Superior temporal gyrus (tissue), 1 donor: ENCODE data around the gene LRRC43.
"Not testable (repeated sequence)": the region's sequence is repeated elsewhere in the genome, so short reads cannot be mapped to it uniquely, and the experiment has no call there.

ENCODE experiments used
- DNase-seq: peaks from one replicate; pipeline ENCODE4 v3.0.0-alpha.2; 2016; ENCODE audit errors: extremely low spot score

The LRRC43 gene

DNA sequence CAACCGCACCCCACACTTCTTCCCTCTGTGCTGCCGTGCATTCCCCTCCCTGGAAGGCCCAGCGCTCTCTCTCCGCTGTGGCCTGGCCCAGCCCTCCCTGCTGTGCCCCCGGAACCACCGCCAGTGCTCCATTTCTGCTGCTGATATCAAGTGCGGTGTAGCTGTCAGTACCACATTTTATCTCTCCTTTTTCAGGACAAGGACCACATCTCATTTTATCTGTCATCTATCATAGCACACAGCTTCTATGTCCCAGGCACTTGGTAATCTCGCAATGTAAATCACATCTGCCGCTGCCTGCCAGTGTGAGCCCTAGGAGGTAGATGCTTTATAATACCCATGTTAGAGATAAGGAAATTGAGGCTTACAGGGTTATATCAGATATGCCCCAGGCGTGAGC lies 27.2 kb upstream of the LRRC43 start:
- DNase-seq = no peak

DNA sequence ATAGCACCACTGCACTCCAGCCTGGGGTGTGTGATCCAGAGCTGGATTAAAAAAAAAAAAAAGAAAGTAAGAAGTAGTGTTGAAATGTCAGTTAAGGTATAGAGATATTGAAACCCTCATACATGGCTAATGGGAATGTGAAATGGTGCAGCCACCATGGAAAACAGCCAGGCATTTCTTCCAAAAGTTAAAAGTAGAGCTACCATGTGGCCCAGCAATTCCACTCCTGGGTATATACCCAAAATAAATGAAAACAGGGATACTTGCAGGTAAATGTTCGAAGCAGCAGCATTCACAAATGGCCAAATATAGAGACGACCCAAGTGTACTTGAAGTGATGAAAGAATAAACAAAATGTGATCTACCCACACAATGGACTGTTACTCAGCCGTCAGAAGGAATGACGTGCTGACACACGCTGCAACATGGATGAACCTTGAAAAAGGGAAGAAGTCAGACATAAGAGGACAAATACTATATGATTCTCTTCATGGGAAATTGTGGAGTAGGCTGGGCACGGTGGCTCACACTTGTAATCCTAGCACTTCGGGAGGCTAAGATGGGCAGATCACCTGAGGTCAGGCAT lies 24.1 kb upstream of the LRRC43 start:
- no peak for DNase-seq

GRCh38 chr12:122159882-122160281 lies 23.0 kb upstream of the LRRC43 start:
- no peak for DNase-seq

DNA sequence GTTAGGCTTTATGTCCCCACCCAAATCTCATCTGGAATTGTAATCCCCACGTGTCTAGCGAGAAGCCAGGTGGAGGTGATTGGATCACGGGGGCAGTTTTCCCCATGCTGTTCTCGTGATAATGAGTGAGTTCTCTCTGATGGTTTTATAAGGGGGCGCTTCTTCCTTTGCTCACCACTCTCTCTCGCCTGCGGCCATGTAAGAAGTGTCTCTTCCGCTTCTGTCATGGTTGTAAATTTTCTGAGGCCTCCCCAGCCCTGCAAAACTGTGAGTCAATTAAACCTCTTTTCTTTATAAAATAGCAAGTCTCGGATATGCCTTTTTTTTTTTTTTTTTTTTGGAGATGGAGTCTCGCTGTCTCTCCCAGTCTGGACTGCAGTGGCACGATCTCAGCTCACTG lies 22.2 kb upstream of the LRRC43 start:
- DNase-seq = no peak

DNA sequence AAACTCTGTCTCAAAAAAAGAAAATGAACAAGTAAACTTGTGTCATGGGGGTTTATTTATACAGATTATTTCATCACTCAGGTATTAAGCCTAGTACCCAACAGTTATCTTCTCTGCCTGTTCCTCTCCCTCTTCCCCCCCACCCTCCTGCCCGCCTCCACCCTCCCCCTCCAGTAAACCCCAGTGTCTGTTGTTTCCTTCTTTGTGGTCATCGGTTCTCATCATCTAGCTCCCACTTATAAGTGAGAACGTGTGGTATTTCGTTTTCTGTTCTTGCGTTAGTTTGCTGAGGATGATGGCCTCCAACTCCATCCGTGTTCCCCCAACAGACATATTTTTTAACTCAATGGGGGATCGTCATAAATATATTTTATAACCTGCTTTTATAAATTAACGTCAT lies 21.2 kb upstream of the LRRC43 start:
- no peak for DNase-seq

DNA sequence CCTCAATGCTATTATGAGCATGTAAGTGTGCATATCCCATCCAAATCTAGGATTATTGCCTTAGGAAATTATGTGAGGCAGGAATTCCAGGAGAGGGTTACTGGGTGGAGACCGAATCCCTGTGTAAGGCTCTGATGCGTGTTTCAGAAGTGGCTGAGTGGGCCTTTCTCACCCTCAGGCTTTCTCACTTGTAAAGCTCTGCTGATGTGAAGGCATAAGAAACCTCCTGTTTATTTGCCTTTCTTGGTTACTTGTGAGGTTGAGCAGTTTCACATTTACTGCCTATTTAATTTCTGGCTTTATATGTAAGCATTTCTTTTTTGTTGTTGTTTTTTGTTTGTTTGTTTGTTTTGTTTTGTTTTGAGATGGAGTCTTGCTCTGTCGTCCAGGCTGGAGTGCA lies 19.9 kb upstream of the LRRC43 start:
- DNase-seq = no peak

GRCh38 chr12:122166422-122167349 lies 16.2 kb upstream of the LRRC43 start:
- DNase-seq = no peak

- DNase-seq = peak; percentile 13
Observed at GRCh38 chr12:122167356-122167925, 15.5 kb upstream of the LRRC43 start.

DNA sequence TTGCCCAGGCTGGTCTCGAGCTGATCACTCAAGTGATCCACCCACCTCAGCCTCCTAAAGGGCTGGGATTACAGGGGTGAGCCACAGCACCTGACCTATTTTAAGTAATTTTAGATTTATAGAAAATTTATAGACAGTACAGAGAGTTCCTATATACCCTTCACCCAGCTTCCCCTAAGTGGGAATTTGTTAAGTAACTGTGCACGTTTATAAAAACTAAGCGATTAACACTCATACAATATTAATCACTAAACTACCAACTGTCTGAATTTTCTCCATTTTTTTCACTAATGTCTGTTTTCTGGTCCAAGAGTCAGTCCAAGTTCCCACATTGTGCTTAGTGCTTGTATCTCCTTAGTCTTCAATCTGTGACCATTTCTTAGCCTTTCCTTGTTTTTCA lies 14.4 kb upstream of the LRRC43 start:
- no peak for DNase-seq

- DNase-seq = no peak
Observed at GRCh38 chr12:122171399-122171798, 11.5 kb upstream of the LRRC43 start.

DNA sequence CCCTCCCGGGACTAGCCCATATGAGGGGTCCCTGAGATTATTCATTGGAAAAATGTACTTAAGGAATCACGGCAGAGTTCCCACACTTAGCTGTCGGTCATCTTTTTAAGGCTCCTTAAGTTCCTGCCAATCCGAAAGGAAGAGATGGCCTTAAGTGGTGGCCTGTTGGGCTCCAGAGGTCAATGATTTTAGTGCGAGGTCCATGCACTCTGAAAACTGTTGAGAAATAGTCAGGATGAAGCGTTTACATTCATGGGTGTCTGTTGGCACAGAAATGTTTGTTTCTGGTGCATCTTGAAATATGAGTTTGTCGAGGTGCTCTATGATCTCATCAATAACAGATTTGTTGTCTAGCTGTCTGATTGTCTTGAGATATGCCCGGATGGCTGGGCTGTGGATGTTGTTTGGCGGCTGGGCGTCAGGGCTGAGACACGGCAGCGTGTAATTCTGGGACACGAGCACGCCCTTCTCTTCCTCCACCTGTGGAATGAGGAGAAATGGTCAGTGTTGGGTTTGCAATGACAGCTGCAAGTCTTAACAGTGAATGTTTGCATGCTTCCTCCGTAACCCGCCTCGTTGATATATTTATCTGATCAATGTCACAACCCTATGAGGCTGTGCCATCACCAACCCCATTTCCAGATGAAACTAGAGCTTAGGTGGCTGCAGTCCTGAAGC lies 10.5 kb upstream of the LRRC43 start:
- DNase-seq = no peak

GRCh38 chr12:122174155-122174845 lies 8.6 kb upstream of the LRRC43 start, which contains the start of gene IL31:
IL31 (minus strand) TSS chr12:122174221; CDS start chr12:122174172, 49 bp downstream.
- DNase-seq = no peak

GRCh38 chr12:122176473-122176872 lies 6.5 kb upstream of the LRRC43 start:
- DNase-seq = not testable (repeated sequence)

GRCh38 chr12:122183588-122183940 lies 641 bp downstream of the LRRC43 start:
- DNase-seq = no peak

DNA sequence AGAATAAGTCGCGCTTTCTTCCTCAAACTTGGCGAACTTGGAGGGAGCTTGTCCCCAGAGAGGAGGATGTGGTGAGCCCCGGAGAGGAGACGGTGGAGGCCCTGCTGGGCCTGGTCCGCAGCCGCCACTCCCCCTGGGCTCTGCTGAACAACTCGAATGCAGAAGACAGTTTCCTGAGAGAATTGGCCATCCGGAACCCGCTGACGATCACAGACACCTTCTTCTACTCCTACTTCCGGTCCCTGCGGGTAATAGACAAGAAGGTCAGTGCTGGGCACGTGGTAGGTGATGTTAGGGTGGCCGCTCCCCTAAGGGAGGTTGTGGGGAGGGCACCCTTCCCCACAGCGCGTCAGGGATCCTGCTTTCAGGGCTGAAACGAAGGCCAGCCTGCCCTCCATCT lies 1.6 kb downstream of the LRRC43 start:
- no peak for DNase-seq

GRCh38 chr12:122185079-122185478 lies 2.2 kb downstream of the LRRC43 start:
- no peak for DNase-seq

DNA sequence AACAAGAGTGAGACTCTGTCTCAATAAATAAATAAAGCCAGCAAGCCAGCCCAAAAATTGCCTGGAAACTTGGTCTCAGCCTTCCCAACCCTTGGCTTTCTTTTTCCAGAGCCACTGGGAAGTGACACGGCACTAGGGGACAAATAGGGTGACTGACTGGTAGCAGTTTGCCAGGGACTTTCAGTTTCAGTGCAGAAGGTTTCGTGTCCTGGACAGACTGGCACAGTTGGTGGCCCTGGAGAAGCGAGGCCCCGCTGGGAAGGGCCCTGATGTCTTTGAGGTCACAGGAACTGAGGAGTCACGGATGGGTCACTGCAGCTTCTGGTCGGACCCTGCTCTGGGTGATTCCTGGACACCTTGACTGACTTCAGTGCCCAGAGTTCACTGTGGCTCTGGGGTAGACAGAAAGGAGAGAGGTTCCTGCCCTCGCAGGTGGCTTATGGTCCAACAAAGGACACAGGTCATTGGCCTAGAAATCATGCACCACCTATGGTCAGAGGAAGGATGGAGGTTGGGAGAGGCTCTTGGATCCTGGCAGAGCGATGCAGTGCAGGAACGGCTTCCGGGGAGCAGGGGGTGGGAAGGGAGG lies 2.7 kb downstream of the LRRC43 start:
- DNase-seq = no peak

DNA sequence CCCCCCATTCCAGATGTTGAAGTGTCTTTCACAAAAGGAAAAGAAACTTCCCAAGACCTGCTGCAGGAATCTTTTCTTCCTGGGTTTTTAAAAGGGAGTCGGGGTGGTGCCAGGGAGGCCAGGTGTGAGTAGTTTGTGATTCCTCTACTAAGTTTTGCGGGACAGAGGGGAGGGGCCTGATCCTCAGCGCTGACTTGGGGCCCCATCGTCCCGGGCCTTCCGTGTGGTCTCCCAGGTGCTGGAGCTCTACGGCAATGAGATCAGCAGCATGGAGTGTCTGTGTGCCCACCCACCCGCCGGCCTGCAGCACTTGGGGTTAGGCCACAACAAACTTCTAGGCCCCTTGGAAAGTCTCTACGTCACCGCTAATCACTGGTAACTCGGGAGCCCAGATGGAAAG lies 4.5 kb downstream of the LRRC43 start:
- DNase-seq = no peak

DNA sequence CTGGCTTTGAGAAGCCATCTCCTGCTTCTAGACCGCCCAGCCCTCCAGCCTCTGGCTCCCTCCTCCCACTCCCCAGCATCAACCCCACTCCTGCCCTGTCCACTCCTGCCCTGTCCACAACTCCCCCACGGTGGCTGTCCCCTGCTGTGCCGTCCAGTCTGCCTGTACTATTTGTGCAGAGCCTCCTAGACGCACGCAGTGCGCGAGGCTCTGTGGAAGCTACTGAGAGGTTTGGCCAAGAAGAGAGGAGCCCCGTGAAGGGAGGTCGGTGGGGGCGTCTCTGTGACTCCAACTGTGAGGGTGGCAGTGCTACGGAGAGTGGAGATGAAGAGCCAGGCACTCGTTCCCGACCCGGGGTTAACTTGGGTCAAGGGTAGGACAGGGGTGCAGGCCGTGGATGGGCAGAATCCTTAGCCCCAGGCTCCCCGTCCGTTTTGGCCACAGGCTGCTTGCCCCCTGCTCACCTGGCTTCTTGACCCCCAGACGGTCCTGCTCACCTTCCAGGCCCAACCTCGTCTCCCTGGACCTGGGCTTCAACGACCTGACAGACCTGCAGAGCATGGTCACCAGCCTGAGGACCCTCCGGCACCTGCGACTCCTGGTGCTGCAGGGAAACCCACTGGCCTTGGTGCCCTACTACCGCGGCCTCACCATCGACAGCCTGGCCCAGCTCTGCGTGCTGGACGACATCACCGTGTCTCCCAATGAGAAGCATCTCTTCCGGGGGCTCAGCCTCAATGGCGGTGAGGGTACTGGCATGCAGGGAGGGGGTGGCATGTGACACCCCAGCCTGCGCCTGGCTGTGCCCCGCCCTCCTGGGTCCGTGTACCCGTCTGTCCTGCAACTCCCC lies 6.9 kb downstream of the LRRC43 start:
- DNase-seq = no peak
